Thymus (tissue), 11 donors: ENCODE results near the gene TACC3. TPM values are rescaled to one million over a fixed set of nuclear protein-coding genes. Genes with fewer than 3 reads are reported as not detected.

Source experiments
- DNase-seq, 9 donors: peaks; one replicate each; pipeline ENCODE4 v3.0.0-alpha.2; 2013; ENCODE audit warnings: low spot score in 9 of 9, low read depth in 6 of 9, missing footprints in 1 of 9
- H3K27ac ChIP-seq, 2 donors: one replicate each; pipeline ENCODE4 v1.5.1; 2013; ENCODE audit warnings: control low read depth in 1 of 2, low read depth in 1 of 2, low read length in 1 of 2, mild to moderate bottlenecking in 1 of 2, moderate library complexity in 1 of 2
- H3K27me3 ChIP-seq, 2 donors: one replicate each; pipeline ENCODE4 v1.5.1; 2013; ENCODE audit warnings: low read length in 1 of 2; ENCODE audit not compliant: control insufficient read depth in 2 of 2, insufficient read depth in 1 of 2
- H3K36me3 ChIP-seq, 2 donors: one replicate each; pipeline ENCODE4 v1.5.1; 2013; ENCODE audit warnings: low read length in 1 of 2, mild to moderate bottlenecking in 1 of 2, moderate library complexity in 1 of 2; ENCODE audit not compliant: control insufficient read depth in 2 of 2, insufficient read depth in 2 of 2
- H3K4me1 ChIP-seq, 2 donors: one replicate each; pipeline ENCODE4 v1.5.1; 2013; ENCODE audit warnings: low read length in 2 of 2; ENCODE audit not compliant: control insufficient read depth in 2 of 2, insufficient read depth in 2 of 2
- H3K4me3 ChIP-seq, 2 donors: one replicate each; pipeline ENCODE4 v1.5.1; 2013; ENCODE audit warnings: low read length in 2 of 2, control low read depth in 1 of 2, mild to moderate bottlenecking in 1 of 2
- H3K9me3 ChIP-seq, 2 donors: one replicate each; pipeline ENCODE4 v1.5.1; 2013; ENCODE audit warnings: low read length in 1 of 2, mild to moderate bottlenecking in 1 of 2; ENCODE audit not compliant: control insufficient read depth in 2 of 2, insufficient read depth in 1 of 2
- WGBS: extraction: QIAGEN DNeasy Blood & Tissue Kit; methylation state at CpG from one replicate; pipeline ENCODE4 v1.1.7; 2013; 5-methylcytosine and 5-hydroxymethylcytosine counted together
- polyA plus RNA-seq: library from polyadenylated mRNA; stranded (reverse); fragments of 200-250 nt; gene quantifications from one replicate; pipeline ENCODE4 v1.2.3, GENCODE V29; 2013
- total RNA-seq: library from RNA; stranded (reverse); fragments of 120-200 nt; gene quantifications from one replicate; pipeline ENCODE4 v1.2.4, GENCODE V29; 2013
- donor health status: healthy.

TACC3 gene
- total and polyA plus RNA-seq, 2 donors, result 31.4 to 46.7 TPM

- Histone ChIP-seq H3K4me1 (no peaks in the 10 kb centered on the region), H3K27me3 (peaks cover 14 to 59% of the 10 kb centered on the region in 2 donors), H3K36me3 (no peaks in the 10 kb centered on the region), H3K27ac (no peak overlapping the region), H3K9me3 (peaks cover 0 to 3% of the 10 kb centered on the region in 2 donors), H3K4me3 (no peak overlapping the region)
- DNase-seq, result no peak
- 86% methylated on average over 25 of the region's 25 CpGs for WGBS
Measured at GRCh38 chr4:1787411-1788077, 66.2 kb downstream of the TACC3 start.

GRCh38 chr4:1788254-1788973 is 67.1 kb downstream of the TACC3 start:
- 92% methylated on average over 13 of the region's 13 CpGs for WGBS
- H3K4me1 ChIP-seq, result no peaks in the 10 kb centered on the region
- H3K27ac ChIP-seq, result no peak overlapping the region
- DNase-seq, result no peak
- peaks cover 22 to 65% of the 10 kb centered on the region in 2 donors for H3K27me3 ChIP-seq
- peaks cover 0 to 5% of the 10 kb centered on the region in 2 donors for H3K9me3 ChIP-seq
- H3K36me3 ChIP-seq, result no peaks in the 10 kb centered on the region
- H3K4me3 ChIP-seq, result no peak overlapping the region

GRCh38 chr4:1789552-1789951 is 68.2 kb downstream of the TACC3 start:
- no peaks in the 10 kb centered on the region for H3K36me3 ChIP-seq
- peaks cover 34 to 68% of the 10 kb centered on the region in 2 donors for H3K27me3 ChIP-seq
- H3K27ac ChIP-seq, result no peak overlapping the region
- 93% methylated on average over 21 of the region's 21 CpGs for WGBS
- H3K4me1 ChIP-seq, result peaks cover 5 to 7% of the 10 kb centered on the region in 2 donors
- H3K4me3 ChIP-seq, result no peak overlapping the region
- peaks cover 0 to 9% of the 10 kb centered on the region in 2 donors for H3K9me3 ChIP-seq
- no peak for DNase-seq

GRCh38 chr4:1790005-1790404 is 68.7 kb downstream of the TACC3 start:
- H3K27ac ChIP-seq, result no peak overlapping the region
- DNase-seq, result no peak
- peaks cover 6 to 11% of the 10 kb centered on the region in 2 donors for H3K4me1 ChIP-seq
- WGBS, result 94% methylated on average over 10 of the region's 10 CpGs
- H3K9me3 ChIP-seq, result peaks cover 0 to 9% of the 10 kb centered on the region in 2 donors
- H3K4me3 ChIP-seq, result no peak overlapping the region
- H3K27me3 ChIP-seq, result peaks cover 38 to 71% of the 10 kb centered on the region in 2 donors
- no peaks in the 10 kb centered on the region for H3K36me3 ChIP-seq

GRCh38 chr4:1792158-1792831 is 71.0 kb downstream of the TACC3 start:
- Histone ChIP-seq H3K27ac (no peak overlapping the region), H3K27me3 (peaks cover 56 to 85% of the 10 kb centered on the region in 2 donors), H3K4me3 (peak overlapping the region in 1 of 2 donors; percentile 67), H3K36me3 (no peaks in the 10 kb centered on the region), H3K4me1 (peaks cover 13% of the 10 kb centered on the region in 2 donors), H3K9me3 (peaks cover 0 to 9% of the 10 kb centered on the region in 2 donors)
- DNase-seq, result no peak
- WGBS, result 71% methylated on average over 29 of the region's 29 CpGs

- Histone ChIP-seq H3K27me3 (peaks cover 56 to 88% of the 10 kb centered on the region in 2 donors), H3K4me1 (peaks cover 13% of the 10 kb centered on the region in 2 donors), H3K9me3 (peaks cover 0 to 9% of the 10 kb centered on the region in 2 donors), H3K27ac (no peak within 1 kb of the TSS), H3K4me3 (peak within 1 kb of the TSS in 1 of 2 donors; percentile 67), H3K36me3 (no peaks in the 10 kb centered on the region)
- DNase-seq, result peak in 4 of 9 donors; percentile 45 to 63 (median 56)
- 3% methylated on average over 95 of the region's 95 CpGs for WGBS
Measured at GRCh38 chr4:1792832-1793495, 71.6 kb downstream of the TACC3 start, which contains the start of gene FGFR3. Gene FGFR3, plus strand, starts transcription at chr4:1793293. Its CDS starts 642 bp downstream, at chr4:1793935.

- H3K27ac ChIP-seq, result no peak overlapping the region
- no peaks in the 10 kb centered on the region for H3K36me3 ChIP-seq
- peak overlapping the region in 1 of 2 donors; percentile 67 for H3K4me3 ChIP-seq
- peaks cover 0 to 9% of the 10 kb centered on the region in 2 donors for H3K9me3 ChIP-seq
- peaks cover 56 to 91% of the 10 kb centered on the region in 2 donors for H3K27me3 ChIP-seq
- DNase-seq, result peak in 2 of 9 donors; percentile 42 to 57
- peaks cover 13% of the 10 kb centered on the region in 2 donors for H3K4me1 ChIP-seq
- under 1% methylated on average over 44 of the region's 44 CpGs for WGBS
Measured at GRCh38 chr4:1793496-1793840, 72.1 kb downstream of the TACC3 start.

GRCh38 chr4:1793940-1794808 is 72.9 kb downstream of the TACC3 start:
- H3K27ac ChIP-seq, result no peak overlapping the region
- peak overlapping the region in 1 of 2 donors; percentile 67 for H3K4me3 ChIP-seq
- peaks cover 0 to 9% of the 10 kb centered on the region in 2 donors for H3K9me3 ChIP-seq
- no peaks in the 10 kb centered on the region for H3K36me3 ChIP-seq
- no peak for DNase-seq
- H3K27me3 ChIP-seq, result peaks cover 56 to 95% of the 10 kb centered on the region in 2 donors
- WGBS, result 2% methylated on average over 101 of the region's 101 CpGs
- peaks cover 13% of the 10 kb centered on the region in 2 donors for H3K4me1 ChIP-seq
